ENCODE measurements around the gene TEX35.

DNA sequence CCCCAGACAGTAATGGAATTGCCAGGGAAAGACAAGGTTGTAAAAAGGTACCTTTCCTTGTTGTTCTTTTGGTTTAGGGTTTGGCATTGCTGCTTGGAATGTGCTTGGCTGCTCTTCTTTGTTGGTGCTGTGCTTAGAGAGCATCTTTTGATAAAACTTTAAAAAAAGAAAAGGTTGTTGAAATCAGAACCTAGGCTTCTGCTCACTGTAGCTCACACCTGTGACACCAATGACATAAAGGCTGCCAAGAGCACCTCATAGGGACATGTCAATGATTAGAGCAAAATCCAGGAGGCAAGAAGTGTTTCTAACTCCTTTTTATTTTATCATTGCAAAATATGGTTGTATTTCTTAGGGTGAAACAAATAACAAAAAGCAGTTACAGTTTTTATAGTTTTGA is 45.1 kb upstream of the TEX35 start:
- TF ChIP-seq, protein P1, sequence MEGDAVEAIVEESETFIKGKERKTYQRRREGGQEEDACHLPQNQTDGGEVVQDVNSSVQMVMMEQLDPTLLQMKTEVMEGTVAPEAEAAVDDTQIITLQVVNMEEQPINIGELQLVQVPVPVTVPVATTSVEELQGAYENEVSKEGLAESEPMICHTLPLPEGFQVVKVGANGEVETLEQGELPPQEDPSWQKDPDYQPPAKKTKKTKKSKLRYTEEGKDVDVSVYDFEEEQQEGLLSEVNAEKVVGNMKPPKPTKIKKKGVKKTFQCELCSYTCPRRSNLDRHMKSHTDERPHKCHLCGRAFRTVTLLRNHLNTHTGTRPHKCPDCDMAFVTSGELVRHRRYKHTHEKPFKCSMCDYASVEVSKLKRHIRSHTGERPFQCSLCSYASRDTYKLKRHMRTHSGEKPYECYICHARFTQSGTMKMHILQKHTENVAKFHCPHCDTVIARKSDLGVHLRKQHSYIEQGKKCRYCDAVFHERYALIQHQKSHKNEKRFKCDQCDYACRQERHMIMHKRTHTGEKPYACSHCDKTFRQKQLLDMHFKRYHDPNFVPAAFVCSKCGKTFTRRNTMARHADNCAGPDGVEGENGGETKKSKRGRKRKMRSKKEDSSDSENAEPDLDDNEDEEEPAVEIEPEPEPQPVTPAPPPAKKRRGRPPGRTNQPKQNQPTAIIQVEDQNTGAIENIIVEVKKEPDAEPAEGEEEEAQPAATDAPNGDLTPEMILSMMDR (IDR thresholded peaks at IDR 0.05; ENCODE audit: low read length) = no peak
- no peak for TF ChIP-seq EZH2 (IDR thresholded peaks at IDR 0.05; ENCODE audit: borderline replicate concordance, low read length)

All from OCI-LY1 (cell line).